ENCODE results near the gene LSR. TPM values are rescaled to one million over a fixed set of nuclear protein-coding genes. Genes with fewer than 3 reads are reported as not detected.

Gene LSR
- total RNA-seq, 1 donor from 2014 or later, result 5.4 TPM

DNA sequence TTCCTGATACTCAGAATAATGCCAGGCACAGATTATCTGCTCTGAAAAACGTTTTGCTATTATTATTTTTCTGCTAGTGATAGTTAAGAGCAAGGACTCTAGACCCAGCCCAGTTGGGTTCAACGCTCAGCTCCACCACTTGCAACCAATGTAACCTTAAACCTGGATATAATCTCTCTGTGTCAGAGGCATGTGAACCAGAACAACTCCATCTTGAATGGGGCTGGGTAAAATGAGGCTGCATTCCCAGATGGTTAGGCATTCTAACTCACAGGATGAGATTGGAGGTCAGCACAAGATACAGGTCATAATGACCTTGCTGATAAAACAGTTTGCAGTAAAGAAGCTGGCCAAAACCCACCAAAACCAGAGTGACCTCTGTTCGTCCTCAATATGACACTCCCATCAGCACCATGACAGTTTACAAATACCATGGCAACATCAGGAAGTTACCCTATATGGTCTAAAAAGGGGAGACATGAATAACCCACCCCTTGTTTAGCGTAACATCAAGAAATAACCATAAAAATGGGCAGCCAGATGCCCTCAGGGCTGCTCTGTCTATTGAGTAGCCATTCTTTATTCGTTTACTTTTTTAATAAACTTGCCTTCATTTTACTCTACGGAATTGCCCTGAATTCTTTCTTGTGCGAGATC is 33.9 kb upstream of the LSR start:
- Mint-ChIP-seq H3K27me3 (ENCODE audit: unreplicated experiment) (no peaks in the 10 kb centered on the region), H3K4me3 (ENCODE audit: unreplicated experiment) (no peak overlapping the region), H3K9me3 (ENCODE audit: unreplicated experiment) (peaks cover 8% of the 10 kb centered on the region), H3K27ac (ENCODE audit: unreplicated experiment) (no peak overlapping the region), H3K4me1 (ENCODE audit: low read depth, unreplicated experiment) (no peaks in the 10 kb centered on the region), H3K36me3 (ENCODE audit: unreplicated experiment) (no peaks in the 10 kb centered on the region)
- no peak for DNase-seq
- TF ChIP-seq, protein P1, sequence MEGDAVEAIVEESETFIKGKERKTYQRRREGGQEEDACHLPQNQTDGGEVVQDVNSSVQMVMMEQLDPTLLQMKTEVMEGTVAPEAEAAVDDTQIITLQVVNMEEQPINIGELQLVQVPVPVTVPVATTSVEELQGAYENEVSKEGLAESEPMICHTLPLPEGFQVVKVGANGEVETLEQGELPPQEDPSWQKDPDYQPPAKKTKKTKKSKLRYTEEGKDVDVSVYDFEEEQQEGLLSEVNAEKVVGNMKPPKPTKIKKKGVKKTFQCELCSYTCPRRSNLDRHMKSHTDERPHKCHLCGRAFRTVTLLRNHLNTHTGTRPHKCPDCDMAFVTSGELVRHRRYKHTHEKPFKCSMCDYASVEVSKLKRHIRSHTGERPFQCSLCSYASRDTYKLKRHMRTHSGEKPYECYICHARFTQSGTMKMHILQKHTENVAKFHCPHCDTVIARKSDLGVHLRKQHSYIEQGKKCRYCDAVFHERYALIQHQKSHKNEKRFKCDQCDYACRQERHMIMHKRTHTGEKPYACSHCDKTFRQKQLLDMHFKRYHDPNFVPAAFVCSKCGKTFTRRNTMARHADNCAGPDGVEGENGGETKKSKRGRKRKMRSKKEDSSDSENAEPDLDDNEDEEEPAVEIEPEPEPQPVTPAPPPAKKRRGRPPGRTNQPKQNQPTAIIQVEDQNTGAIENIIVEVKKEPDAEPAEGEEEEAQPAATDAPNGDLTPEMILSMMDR (IDR thresholded peaks at IDR 0.05; ENCODE audit: partially characterized antibody, unreplicated experiment), result no peak

DNA sequence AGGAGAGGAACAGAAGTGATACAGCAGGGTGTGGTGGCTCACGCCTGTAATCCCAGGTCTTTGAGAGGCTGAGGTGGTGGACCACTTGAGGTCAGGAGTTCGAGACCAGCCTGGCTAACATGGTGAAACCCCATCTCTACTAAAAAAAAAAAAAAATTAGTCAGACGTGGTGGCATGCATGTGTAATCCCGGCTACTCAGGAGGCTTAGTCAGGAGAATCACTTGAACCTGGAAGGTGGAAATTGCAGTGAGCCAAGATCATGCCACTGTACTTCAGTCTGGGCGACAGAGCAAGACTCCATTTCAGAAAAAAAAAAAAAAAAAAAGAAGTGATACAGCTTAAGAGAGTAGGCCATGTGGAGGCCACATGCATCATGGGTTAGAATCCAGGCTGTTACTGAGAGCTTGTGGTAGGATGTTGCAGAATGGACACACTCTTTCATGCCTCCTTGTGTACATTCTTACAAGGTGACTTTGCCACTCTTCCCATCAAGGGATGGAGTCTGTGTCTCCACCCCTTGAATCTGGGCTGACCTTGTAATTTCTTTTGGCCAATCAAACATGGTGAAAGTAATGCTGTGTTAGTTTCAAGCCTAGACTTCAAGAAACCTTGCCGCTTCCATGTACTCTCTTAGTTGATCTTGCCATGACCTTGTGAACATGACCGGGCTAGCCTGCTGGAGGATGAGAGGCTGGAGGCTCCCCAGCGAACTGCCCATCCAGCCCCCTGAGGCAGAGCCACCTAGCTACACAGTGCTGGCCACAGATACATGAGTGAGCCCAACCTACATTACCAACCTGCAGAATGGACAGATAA is 32.6 kb upstream of the LSR start:
- no peak overlapping the region for H3K27ac Mint-ChIP-seq (ENCODE audit: unreplicated experiment)
- no peak overlapping the region for H3K4me3 Mint-ChIP-seq (ENCODE audit: unreplicated experiment)
- no peaks in the 10 kb centered on the region for H3K36me3 Mint-ChIP-seq (ENCODE audit: unreplicated experiment)
- no peaks in the 10 kb centered on the region for H3K27me3 Mint-ChIP-seq (ENCODE audit: unreplicated experiment)
- no peaks in the 10 kb centered on the region for H3K4me1 Mint-ChIP-seq (ENCODE audit: low read depth, unreplicated experiment)
- TF ChIP-seq, protein P1 (IDR thresholded peaks at IDR 0.05; ENCODE audit: partially characterized antibody, unreplicated experiment), result no peak
- no peak for DNase-seq
- H3K9me3 Mint-ChIP-seq (ENCODE audit: unreplicated experiment), result peaks cover 6% of the 10 kb centered on the region

DNA sequence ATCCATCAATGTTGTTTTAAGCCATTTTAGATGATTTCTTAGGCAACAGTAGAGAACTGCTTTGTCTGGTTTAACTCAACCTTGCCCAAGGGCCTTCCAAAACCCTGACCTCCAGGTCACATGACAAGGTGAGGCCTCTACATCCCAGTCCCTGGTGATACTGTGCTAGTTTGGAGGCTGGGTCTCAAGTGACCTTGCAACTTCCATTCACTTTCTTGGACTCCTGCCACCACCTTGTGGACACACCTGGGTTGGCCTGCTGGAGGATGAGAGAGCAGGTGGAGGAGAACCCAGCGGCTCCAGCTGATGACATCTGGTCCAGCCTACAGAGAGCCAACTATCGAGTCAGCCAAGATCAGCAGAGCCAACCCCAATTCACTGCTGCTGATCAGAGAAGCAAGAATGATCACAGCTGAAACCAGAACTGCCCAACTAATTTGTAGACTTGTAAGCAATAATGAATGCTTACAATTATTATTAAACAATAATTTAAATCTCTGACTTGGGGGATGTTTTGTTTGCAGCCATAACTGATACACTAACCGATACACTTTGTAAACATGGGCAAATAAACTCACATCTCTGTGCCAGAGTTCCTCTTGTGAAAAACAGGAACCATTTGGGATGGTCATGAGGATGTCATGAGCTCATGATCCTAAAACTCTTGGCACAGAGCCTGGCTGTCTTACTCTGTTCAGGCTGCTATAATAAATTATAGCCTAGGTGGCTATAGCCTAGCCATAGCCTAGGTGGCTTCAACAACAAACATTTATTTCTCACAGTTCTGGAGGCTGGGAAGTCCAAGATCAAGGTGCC is 31.8 kb upstream of the LSR start:
- peaks cover 6% of the 10 kb centered on the region for H3K9me3 Mint-ChIP-seq (ENCODE audit: unreplicated experiment)
- TF ChIP-seq, protein P1 (IDR thresholded peaks at IDR 0.05; ENCODE audit: partially characterized antibody, unreplicated experiment), result no peak
- no peaks in the 10 kb centered on the region for H3K36me3 Mint-ChIP-seq (ENCODE audit: unreplicated experiment)

DNA sequence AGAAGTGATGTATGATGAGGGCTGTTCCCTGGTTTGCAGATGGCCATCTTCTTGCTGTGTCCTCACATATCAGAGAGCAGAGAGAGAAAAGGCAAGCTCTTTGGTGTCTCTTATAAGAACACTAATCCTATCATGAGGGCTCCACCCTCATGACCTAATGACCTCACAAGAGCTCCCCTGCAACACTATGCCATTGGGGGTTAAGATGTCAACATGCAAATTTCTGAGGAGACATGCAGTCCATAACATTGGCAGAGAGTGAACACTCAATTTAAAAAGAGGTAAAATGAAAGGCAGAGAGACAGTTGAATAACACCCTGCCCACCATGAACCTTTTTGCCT is 31.2 kb upstream of the LSR start:
- Mint-ChIP-seq H3K27ac (ENCODE audit: unreplicated experiment) (no peak overlapping the region), H3K4me3 (ENCODE audit: unreplicated experiment) (no peak overlapping the region), H3K4me1 (ENCODE audit: low read depth, unreplicated experiment) (no peaks in the 10 kb centered on the region), H3K9me3 (ENCODE audit: unreplicated experiment) (peaks cover 4% of the 10 kb centered on the region), H3K27me3 (ENCODE audit: unreplicated experiment) (no peaks in the 10 kb centered on the region), H3K36me3 (ENCODE audit: unreplicated experiment) (no peaks in the 10 kb centered on the region)
- DNase-seq, result no peak
- TF ChIP-seq, protein P1 (IDR thresholded peaks at IDR 0.05; ENCODE audit: partially characterized antibody, unreplicated experiment), result no peak

More for the DNA sequence above, 31.8 kb upstream of the LSR start:
- H3K27ac Mint-ChIP-seq (ENCODE audit: unreplicated experiment), result no peak overlapping the region
- no peak for DNase-seq
- no peaks in the 10 kb centered on the region for H3K4me1 Mint-ChIP-seq (ENCODE audit: low read depth, unreplicated experiment)
- H3K4me3 Mint-ChIP-seq (ENCODE audit: unreplicated experiment), result no peak overlapping the region
- H3K27me3 Mint-ChIP-seq (ENCODE audit: unreplicated experiment), result no peaks in the 10 kb centered on the region
